ENCODE measurements around the gene TBC1D8B. TPM values are rescaled to one million over a fixed set of nuclear protein-coding genes. Genes with fewer than 3 reads are reported as not detected.

Gene TBC1D8B
- total and polyA plus RNA-seq, 4 donors, result 4.0 to 20.7 (median 8.7) TPM

DNA sequence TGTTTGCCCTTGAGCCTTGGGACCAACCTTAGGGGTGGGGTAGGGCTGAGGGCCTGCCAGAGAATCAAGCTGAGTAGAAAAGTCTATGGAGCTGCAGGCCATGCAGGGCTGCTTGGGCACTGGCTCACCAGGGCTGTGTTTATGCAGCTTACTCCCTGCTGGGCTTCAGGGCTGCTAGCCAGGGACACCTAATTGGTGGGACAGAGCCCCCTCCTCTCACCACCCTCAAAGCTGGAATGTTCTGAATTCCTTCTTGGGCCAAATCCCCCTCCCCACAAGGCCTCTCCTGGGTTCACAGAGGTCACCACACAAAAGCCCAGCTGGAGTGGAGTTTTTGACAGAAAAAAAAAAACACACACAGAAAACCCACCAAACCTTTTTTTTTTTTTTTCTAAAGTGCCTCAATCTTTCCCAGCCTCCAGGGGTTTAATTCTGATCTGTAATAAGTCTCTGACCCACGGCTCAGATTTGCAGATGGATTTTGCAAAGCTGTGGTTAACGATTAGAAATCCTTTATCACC is 117.5 kb downstream of the TBC1D8B start, which contains the start of gene CLDN2:
TSS of gene CLDN2 (plus strand) at position 471 of the 521 bp plus-strand sequence. CDS start 7,827 bp downstream, outside the sequence.
- ATAC-seq (ENCODE audit: low FRiP score), result no peak
- Histone ChIP-seq H3K27ac (ENCODE audit: low read depth in 1 of 2, low read length in 2 of 2) (no peak within 1 kb of the TSS), H3K4me1 (ENCODE audit: control insufficient read depth in 1 of 2, insufficient read depth in 2 of 2, low read length in 2 of 2) (no peaks in the 10 kb centered on the region), H3K36me3 (ENCODE audit: control insufficient read depth in 1 of 2, insufficient read depth in 2 of 2, low read length in 1 of 2) (no peaks in the 10 kb centered on the region), H3K9me3 (ENCODE audit: control insufficient read depth, low read length) (no peaks in the 10 kb centered on the region), H3K4me3 (ENCODE audit: low read length in 2 of 2) (no peak within 1 kb of the TSS), H3K27me3 (ENCODE audit: control insufficient read depth in 1 of 2, insufficient read depth in 2 of 2, low read length in 1 of 2) (no peaks in the 10 kb centered on the region)
- intact Hi-C loops (cut with DNase I), result no loop called here
- no peak for DNase-seq
- WGBS, 2 donors, result 29 to 36% methylated on average over 2 of the region's 2 CpGs

DNA sequence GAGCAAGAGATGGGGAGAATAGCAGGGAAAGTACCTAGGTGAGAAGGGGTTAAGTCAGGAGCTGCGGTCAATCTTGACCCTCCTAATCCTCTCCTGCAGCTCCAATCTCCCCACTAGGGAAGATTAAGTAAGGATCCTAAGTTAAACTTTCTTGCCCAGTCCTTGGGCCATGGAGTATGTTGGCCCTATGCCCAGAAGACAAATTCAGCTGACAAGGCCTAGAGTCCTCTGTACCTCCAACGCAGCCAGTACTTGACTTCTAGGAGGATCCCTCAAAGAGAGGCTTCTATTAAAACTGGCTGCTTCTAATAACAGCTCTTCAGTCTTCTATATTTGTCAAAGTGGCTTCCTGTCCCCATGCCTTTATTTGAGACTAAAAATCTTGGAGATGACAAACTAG is 119.2 kb downstream of the TBC1D8B start:
- no peaks in the 10 kb centered on the region for H3K9me3 ChIP-seq (ENCODE audit: control insufficient read depth, low read length)
- H3K4me1 ChIP-seq (ENCODE audit: control insufficient read depth in 1 of 2, insufficient read depth in 2 of 2, low read length in 2 of 2), result no peaks in the 10 kb centered on the region
- H3K4me3 ChIP-seq (ENCODE audit: low read length in 2 of 2), result no peak overlapping the region
- ATAC-seq (ENCODE audit: low FRiP score) (no peak), DNase-seq (no peak)
- 67 to 68% methylated on average over 2 of the region's 2 CpGs for whole genome bisulfite sequencing, 2 donors
- H3K27me3 ChIP-seq (ENCODE audit: control insufficient read depth in 1 of 2, insufficient read depth in 2 of 2, low read length in 1 of 2), result no peaks in the 10 kb centered on the region
- no peak overlapping the region for H3K27ac ChIP-seq (ENCODE audit: low read depth in 1 of 2, low read length in 2 of 2)
- intact Hi-C loops (cut with DNase I), result no loop called here
- H3K36me3 ChIP-seq (ENCODE audit: control insufficient read depth in 1 of 2, insufficient read depth in 2 of 2, low read length in 1 of 2), result no peaks in the 10 kb centered on the region

Other genes with a start within 250 kb of the TBC1D8B start
- gene RADX, start 190.7 kb upstream of the TBC1D8B start, total RNA-seq, result 1 to 10 TPM; 2.2 to 2.4 TPM
- gene RADX, start 190.7 kb upstream of the TBC1D8B start, polyA plus RNA-seq, result under 1 TPM; 0.13 to 0.50 TPM
- gene RNF128, start 76.0 kb upstream of the TBC1D8B start, total RNA-seq, result not detected
- gene RNF128, start 76.0 kb upstream of the TBC1D8B start, polyA plus RNA-seq, result 1 to 10 TPM in 1 of 2 donors, not detected in 1; 3.1 TPM
- not detected for gene RIPPLY1, start 100.7 kb downstream of the TBC1D8B start, total RNA-seq
- gene RIPPLY1, start 100.7 kb downstream of the TBC1D8B start, polyA plus RNA-seq, result not detected
- gene CLDN2, start 117.7 kb downstream of the TBC1D8B start, total RNA-seq, result not detected
- gene CLDN2, start 117.7 kb downstream of the TBC1D8B start, polyA plus RNA-seq, result not detected
- 10 to 100 TPM; 16.7 to 17.0 TPM for gene MORC4, start 197.5 kb downstream of the TBC1D8B start, total RNA-seq
- 1 to 10 TPM; 8.0 to 9.6 TPM for gene MORC4, start 197.5 kb downstream of the TBC1D8B start, polyA plus RNA-seq

Data from aorta (tissue), 5 donors.